Measurements from ENCODE around the gene TCF7L1. TPM values are rescaled to one million over a fixed set of nuclear protein-coding genes. Genes with fewer than 3 reads are reported as not detected.

The TCF7L1 gene
- total and polyA plus RNA-seq, 2 donors (not counting 3 experiments of a cell fraction or from before 2014, with no cell fraction given) = 9.6 to 17.4 TPM

GRCh38 chr2:85163675-85164074, 30.5 kb downstream of the TCF7L1 start:
- Histone ChIP-seq H3K27ac (ENCODE audit: insufficient read depth, low read depth, low read length) (no peak overlapping the region), H3K4me2 (ENCODE audit: insufficient read depth, low read length) (no peak overlapping the region), H3K9me1 (replicated peaks; ENCODE audit: control insufficient read depth, extremely low read depth, insufficient read depth, low read length) (no peaks in the 10 kb centered on the region), H2AFZ (ENCODE audit: low read depth, low read length) (no peak overlapping the region), H3K36me3 (ENCODE audit: control insufficient read depth in 2 of 2, extremely low read depth in 1 of 2, insufficient read depth in 2 of 2, low read length in 2 of 2) (no peaks in the 10 kb centered on the region), H3K9me3 (replicated peaks; ENCODE audit: control insufficient read depth, insufficient read depth, low read length) (no peaks in the 10 kb centered on the region), H3K27me3 (ENCODE audit: control insufficient read depth in 2 of 2, insufficient read depth in 2 of 2, low read length in 2 of 2) (no peaks in the 10 kb centered on the region), H3K79me2 (ENCODE audit: control insufficient read depth, insufficient read depth, low read length) (no peaks in the 10 kb centered on the region), H3K4me3 (replicated peaks in 1 of 3; ENCODE audit: insufficient read depth in 1 of 3, low read depth in 1 of 3, low read length in 3 of 3) (no peak overlapping the region), H3K9ac (replicated peaks; ENCODE audit: extremely low read depth, insufficient read depth, low read length) (no peak overlapping the region), H4K20me1 (replicated peaks; ENCODE audit: control insufficient read depth, extremely low read depth, insufficient read depth, low read length) (no peaks in the 10 kb centered on the region), H3K4me1 (ENCODE audit: control insufficient read depth, extremely low read depth, insufficient read depth, low read length) (no peaks in the 10 kb centered on the region)
- FAIRE-seq (no peak), DNase-seq (ENCODE audit: low read depth, low spot score) (no peak)
- TF ChIP-seq CTCF (IDR thresholded peaks at IDR 0.05; ENCODE audit: extremely low read depth in 1 of 2, insufficient read depth in 1 of 2, low read depth in 1 of 2, low read length in 2 of 2) = no peak
- no peak for TF ChIP-seq GATA2 (IDR thresholded peaks at IDR 0.05; ENCODE audit: insufficient read depth, insufficient read length, low read depth, low read length)
- no peak for TF ChIP-seq MYC (IDR thresholded peaks at IDR 0.05; ENCODE audit: low read depth, low read length)
- TF ChIP-seq EZH2 (IDR thresholded peaks at IDR 0.05; ENCODE audit: borderline replicate concordance, low read depth, low read length, severe bottlenecking) = no peak
- TF ChIP-seq MAX (IDR thresholded peaks at IDR 0.05; ENCODE audit: insufficient read depth, insufficient read length) = no peak
- TF ChIP-seq FOS (IDR thresholded peaks at IDR 0.05; ENCODE audit: borderline replicate concordance, insufficient read depth, low read length) = no peak
- no peak for TF ChIP-seq POLR2A (IDR thresholded peaks at IDR 0.05; ENCODE audit: low read depth, low read length)
- no peak for TF ChIP-seq JUN (IDR thresholded peaks at IDR 0.05; ENCODE audit: borderline replicate concordance, insufficient read depth, insufficient read length, low read depth)
- no peak for TF ChIP-seq POLR2AphosphoS5 (IDR thresholded peaks at IDR 0.05; ENCODE audit: insufficient read depth, low read depth, low read length)
- no TSS peak for BruUV-seq (replicated peaks)
- CTCF ChIA-PET = interaction anchor here (1.3 kb wide), 2 partner anchors 15 to 31 kb away, joined by 3 to 4 read pairs; no protein-coding TSS in a partner anchor
- dilution Hi-C loops (cut with MboI; ENCODE audit: extremely low pct_ligation_motif_present, low sequenced_read_pairs) = no loop called here
- POLR2A ChIA-PET = no interaction called here
- intact Hi-C loops (cut with micrococcal nuclease) = no loop called here

Measured in endothelial cell of umbilical vein (primary cell).